ENCODE data around the gene MT1E. TPM values are rescaled to one million over a fixed set of nuclear protein-coding genes. Genes with fewer than 3 reads are reported as not detected.

MT1E gene
- total RNA-seq, 1 donor from 2014 or later, result not detected

DNA sequence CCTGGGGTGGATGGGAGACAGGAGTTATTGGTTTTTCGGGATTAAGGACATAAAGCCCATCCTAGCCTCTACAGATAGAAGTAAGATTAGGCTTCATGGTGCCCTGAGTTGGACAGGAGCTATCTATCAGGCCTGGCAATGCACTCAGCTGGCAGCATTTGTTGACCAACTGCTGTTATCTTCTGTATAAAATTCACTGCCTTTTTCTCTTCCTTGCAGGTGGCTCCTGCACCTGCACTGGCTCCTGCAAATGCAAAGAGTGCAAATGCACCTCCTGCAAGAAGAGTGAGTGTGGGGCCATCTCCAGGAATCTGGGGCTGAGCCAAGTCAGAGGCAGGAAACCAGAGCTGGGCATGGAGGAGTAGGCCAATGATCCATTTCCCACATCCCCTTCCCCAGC is 13.5 kb downstream of the MT1E start:
- Mint-ChIP-seq H3K9me3 (no peaks in the 10 kb centered on the region), H3K4me1 (peaks cover 16% of the 10 kb centered on the region), H3K27me3 (ENCODE audit: low read depth) (peaks cover 99% of the 10 kb centered on the region), H3K27ac (no peak overlapping the region), H3K36me3 (no peaks in the 10 kb centered on the region), H3K4me3 (no peak overlapping the region)
- DNase-seq (ENCODE audit: low spot score in 2 of 2, unreplicated experiment in 2 of 2), result no peak
- TF ChIP-seq, protein P1, sequence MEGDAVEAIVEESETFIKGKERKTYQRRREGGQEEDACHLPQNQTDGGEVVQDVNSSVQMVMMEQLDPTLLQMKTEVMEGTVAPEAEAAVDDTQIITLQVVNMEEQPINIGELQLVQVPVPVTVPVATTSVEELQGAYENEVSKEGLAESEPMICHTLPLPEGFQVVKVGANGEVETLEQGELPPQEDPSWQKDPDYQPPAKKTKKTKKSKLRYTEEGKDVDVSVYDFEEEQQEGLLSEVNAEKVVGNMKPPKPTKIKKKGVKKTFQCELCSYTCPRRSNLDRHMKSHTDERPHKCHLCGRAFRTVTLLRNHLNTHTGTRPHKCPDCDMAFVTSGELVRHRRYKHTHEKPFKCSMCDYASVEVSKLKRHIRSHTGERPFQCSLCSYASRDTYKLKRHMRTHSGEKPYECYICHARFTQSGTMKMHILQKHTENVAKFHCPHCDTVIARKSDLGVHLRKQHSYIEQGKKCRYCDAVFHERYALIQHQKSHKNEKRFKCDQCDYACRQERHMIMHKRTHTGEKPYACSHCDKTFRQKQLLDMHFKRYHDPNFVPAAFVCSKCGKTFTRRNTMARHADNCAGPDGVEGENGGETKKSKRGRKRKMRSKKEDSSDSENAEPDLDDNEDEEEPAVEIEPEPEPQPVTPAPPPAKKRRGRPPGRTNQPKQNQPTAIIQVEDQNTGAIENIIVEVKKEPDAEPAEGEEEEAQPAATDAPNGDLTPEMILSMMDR (IDR thresholded peaks at IDR 0.05; ENCODE audit: unreplicated experiment), result no peak

DNA sequence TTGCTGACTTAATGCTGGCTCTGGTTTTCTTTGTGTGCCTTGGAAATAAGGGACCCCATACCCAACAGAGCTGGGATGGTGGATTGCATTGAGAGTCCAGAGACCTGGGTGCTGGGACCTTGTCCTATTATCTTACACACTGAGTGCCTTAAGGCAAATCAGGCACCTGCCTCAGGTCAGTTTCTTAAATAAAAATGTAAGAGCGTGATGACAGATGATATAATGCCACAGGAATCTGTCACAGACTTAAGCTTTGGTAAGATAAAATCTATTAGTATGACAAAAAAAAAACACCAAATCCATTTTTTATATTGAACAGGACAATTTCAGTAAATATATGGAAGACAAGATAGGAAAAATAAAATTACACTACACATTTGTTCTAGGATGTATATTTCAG is 14.5 kb downstream of the MT1E start:
- Mint-ChIP-seq H3K4me3 (no peak overlapping the region), H3K9me3 (no peaks in the 10 kb centered on the region), H3K4me1 (peaks cover 13% of the 10 kb centered on the region), H3K27me3 (ENCODE audit: low read depth) (peaks cover 99% of the 10 kb centered on the region), H3K36me3 (no peaks in the 10 kb centered on the region), H3K27ac (no peak overlapping the region)
- DNase-seq (ENCODE audit: low spot score in 2 of 2, unreplicated experiment in 2 of 2), result no peak
- TF ChIP-seq, protein P1 (IDR thresholded peaks at IDR 0.05; ENCODE audit: unreplicated experiment), result no peak

DNA sequence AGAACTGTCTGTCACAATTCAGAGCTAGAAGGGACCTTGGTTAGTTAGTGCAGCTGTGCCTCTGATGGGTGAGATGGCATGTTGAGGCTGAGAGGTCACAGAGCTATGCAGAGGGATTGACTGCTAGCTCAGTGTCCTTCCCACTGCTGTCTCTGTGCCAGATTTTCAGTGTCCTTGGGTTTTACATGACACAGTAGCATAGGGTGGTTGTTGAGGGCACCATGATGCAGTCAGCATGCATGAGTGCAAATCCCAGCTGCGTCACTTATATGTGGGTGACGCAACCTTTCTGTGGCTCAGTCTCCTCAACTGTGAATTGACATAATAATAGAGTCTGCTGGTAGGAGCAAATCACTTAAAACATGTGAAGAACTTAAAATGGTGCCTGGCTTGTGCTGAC is 15.6 kb downstream of the MT1E start:
- TF ChIP-seq, protein P1 (IDR thresholded peaks at IDR 0.05; ENCODE audit: unreplicated experiment), result no peak
- no peak overlapping the region for H3K4me3 Mint-ChIP-seq
- H3K27ac Mint-ChIP-seq, result no peak overlapping the region
- no peaks in the 10 kb centered on the region for H3K36me3 Mint-ChIP-seq
- H3K9me3 Mint-ChIP-seq, result no peaks in the 10 kb centered on the region
- peaks cover 100% of the 10 kb centered on the region for H3K27me3 Mint-ChIP-seq (ENCODE audit: low read depth)
- H3K4me1 Mint-ChIP-seq, result peaks cover 11% of the 10 kb centered on the region
- DNase-seq (ENCODE audit: low spot score in 2 of 2, unreplicated experiment in 2 of 2), result no peak

DNA sequence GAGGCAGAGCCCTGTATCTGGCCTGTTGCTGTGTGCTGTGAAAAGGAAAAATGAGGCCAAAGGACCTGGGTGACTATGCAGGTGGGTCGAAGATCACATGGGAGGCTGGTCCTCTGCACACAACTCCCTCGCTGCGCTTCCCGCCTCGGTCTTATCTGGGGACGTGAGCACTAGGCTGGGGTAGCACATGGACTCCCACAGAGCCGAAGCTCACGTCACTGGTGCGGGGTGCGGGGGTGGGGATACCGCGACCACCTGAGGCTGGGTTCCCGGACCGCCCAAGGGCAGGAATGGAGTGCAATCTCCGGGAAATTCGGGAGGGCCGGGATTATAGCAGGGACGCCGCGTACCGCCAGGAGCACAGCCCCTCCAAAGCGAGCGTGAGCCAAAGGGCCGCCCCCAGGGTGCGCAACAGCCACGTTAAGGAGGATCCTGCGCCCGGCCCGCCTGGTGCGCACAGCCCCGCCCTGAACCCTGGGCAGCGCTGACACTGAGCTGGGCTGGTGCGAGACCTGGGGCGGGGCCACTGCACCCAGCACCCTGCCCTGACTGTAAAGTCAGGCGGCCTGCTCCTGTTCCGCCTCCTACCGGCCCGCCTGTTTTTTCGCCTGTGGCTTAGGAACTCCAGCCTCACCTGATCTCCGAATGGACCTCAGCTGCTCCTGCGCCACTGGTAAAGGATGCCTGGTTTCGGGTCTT is 17.6 kb downstream of the MT1E start:
- peak overlapping the region; percentile 20 for H3K4me3 Mint-ChIP-seq
- peaks cover 6% of the 10 kb centered on the region for H3K4me1 Mint-ChIP-seq
- DNase-seq (ENCODE audit: low spot score in 2 of 2, unreplicated experiment in 2 of 2), result no peak
- H3K27me3 Mint-ChIP-seq (ENCODE audit: low read depth), result peaks cover 100% of the 10 kb centered on the region
- H3K36me3 Mint-ChIP-seq, result no peaks in the 10 kb centered on the region
- H3K27ac Mint-ChIP-seq, result no peak overlapping the region
- TF ChIP-seq, protein P1 (IDR thresholded peaks at IDR 0.05; ENCODE audit: unreplicated experiment), result no peak
- H3K9me3 Mint-ChIP-seq, result no peaks in the 10 kb centered on the region

DNA sequence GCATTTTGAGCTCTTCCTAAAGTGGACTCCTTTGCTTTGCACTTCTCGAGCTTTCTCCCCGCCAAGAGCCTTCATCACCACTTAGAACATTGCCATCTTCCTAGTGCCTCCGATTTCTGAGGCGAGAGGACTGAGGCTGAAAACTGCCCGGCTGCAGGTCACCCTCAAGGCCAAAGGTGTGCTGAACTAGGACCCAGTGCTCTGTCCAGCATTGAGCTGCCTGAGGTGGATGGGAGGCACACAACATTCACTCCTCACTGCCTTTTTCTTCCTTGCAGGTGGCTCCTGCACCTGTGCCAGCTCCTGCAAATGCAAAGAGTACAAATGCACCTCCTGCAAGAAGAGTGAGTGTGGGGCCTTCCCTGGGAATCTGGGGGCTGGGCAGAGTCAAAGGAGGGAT is 18.3 kb downstream of the MT1E start:
- no peaks in the 10 kb centered on the region for H3K36me3 Mint-ChIP-seq
- peaks cover 4% of the 10 kb centered on the region for H3K4me1 Mint-ChIP-seq
- H3K27me3 Mint-ChIP-seq (ENCODE audit: low read depth), result peaks cover 100% of the 10 kb centered on the region
- TF ChIP-seq, protein P1 (IDR thresholded peaks at IDR 0.05; ENCODE audit: unreplicated experiment), result no peak
- H3K9me3 Mint-ChIP-seq, result no peaks in the 10 kb centered on the region
- no peak for DNase-seq (ENCODE audit: low spot score in 2 of 2, unreplicated experiment in 2 of 2)
- H3K27ac Mint-ChIP-seq, result no peak overlapping the region
- peak overlapping the region; percentile 20 for H3K4me3 Mint-ChIP-seq
